Stomach (tissue), 9 donors: ENCODE data around the gene MYPN. TPM values are rescaled to one million over a fixed set of nuclear protein-coding genes. Genes with fewer than 3 reads are reported as not detected.

Experiments used
- DNase-seq, 2 donors: peaks; one replicate each; pipeline versions ENCODE4 v3.0.0 to v3.0.0-alpha.2; 2013 to 2019
- H3K27ac ChIP-seq, 5 donors: fragments of 200-600 bp in 4 of 5; sonication (generic) in 4 of 5; one replicate each; pipeline ENCODE4 v1.5.1; 2013 to 2019; ENCODE audit warnings: mild to moderate bottlenecking in 1 of 5, moderate library complexity in 1 of 5
- H3K27me3 ChIP-seq, 3 donors: fragments of 200-600 bp; sonication (generic); one replicate each; pipeline ENCODE4 v1.5.1; 2017 to 2019; ENCODE audit warnings: mixed run types in 1 of 3
- H3K36me3 ChIP-seq, 4 donors: fragments of 200-600 bp; sonication (generic); 1 replicate in 3 of 4; 2 replicates in 1 of 4; pipeline ENCODE4 v1.5.1; 2016 to 2019
- H3K4me1 ChIP-seq, 4 donors: fragments of 200-600 bp; sonication (generic); one replicate each; pipeline ENCODE4 v1.5.1; 2016 to 2019
- H3K4me3 ChIP-seq, 4 donors: fragments of 200-600 bp; sonication (generic) in 3 of 4; one replicate each; pipeline ENCODE4 v1.5.1; 2016 to 2019; ENCODE audit warnings: mild to moderate bottlenecking in 1 of 4
- H3K9me3 ChIP-seq, 4 donors: fragments of 200-600 bp; sonication (generic); one replicate each; pipeline ENCODE4 v1.5.1; 2016 to 2019
- EP300 ChIP-seq: sonication (generic); formaldehyde crosslinking; IDR thresholded peaks from one replicate; pipeline ENCODE4 v1.6.1; 2017; ENCODE audit warnings: antibody characterized with exemption
- POLR2A ChIP-seq, 4 donors: fragments of 450-650 bp; IDR thresholded peaks; one replicate each; pipeline ENCODE4 v1.6.1; 2016; ENCODE audit warnings: antibody characterized with exemption in 4 of 4, control low read depth in 2 of 4, mild to moderate bottlenecking in 1 of 4, moderate library complexity in 1 of 4
- POLR2AphosphoS5 ChIP-seq, 3 donors: sonication (generic); formaldehyde crosslinking; IDR thresholded peaks; one replicate each; pipeline ENCODE4 v1.6.1; 2016; ENCODE audit warnings: antibody characterized with exemption in 3 of 3
- WGBS, 5 donors: extraction: QIAGEN DNeasy Blood & Tissue Kit in 3 of 5; methylation state at CpG; one replicate each; pipeline versions ENCODE4 v1.1.5 to v1.1.7; 2013 to 2018; 5-methylcytosine and 5-hydroxymethylcytosine counted together
- intact Hi-C: fragments of 100-400 bp; cut with DNase I; formaldehyde crosslinking; loops from one replicate; pipeline ENCODE4 v1.15.1; 2023; ENCODE audit warnings: low total_unique reads
- polyA plus RNA-seq, 3 donors: library from polyadenylated mRNA; stranded (reverse); fragments of 200-250 nt; gene quantifications; one replicate each; pipeline ENCODE4 v1.2.3, GENCODE V29; 2013
- total RNA-seq, 5 donors: library from RNA; depleted of rRNA; stranded (reverse); fragments of >200 nt; gene quantifications; one replicate each; pipeline versions ENCODE4 v1.1.0 to v1.2.3, GENCODE V29; 2014 to 2016
- TF ChIP-seq, protein P1 (sequence below), 7 experiments: fragments of 450-650 bp in 4 of 7; fragments of 200-600 bp in 3 of 7; sonication (generic) in 3 of 7; IDR thresholded peaks; one replicate each; pipeline ENCODE4 v1.5.1; 2016 to 2019; ENCODE audit warnings: antibody characterized with exemption in 7 of 7, control low read depth in 2 of 7, mild to moderate bottlenecking in 1 of 7
- donor health status: healthy with polysubstance abuse.
- donor health status: Bipolar disorder and iron deficiency.
- donor health status: healthy.

Gene MYPN
- total and polyA plus RNA-seq, 8 donors = 0.06 to 0.76 (median 0.40) TPM; not detected in 4

DNA sequence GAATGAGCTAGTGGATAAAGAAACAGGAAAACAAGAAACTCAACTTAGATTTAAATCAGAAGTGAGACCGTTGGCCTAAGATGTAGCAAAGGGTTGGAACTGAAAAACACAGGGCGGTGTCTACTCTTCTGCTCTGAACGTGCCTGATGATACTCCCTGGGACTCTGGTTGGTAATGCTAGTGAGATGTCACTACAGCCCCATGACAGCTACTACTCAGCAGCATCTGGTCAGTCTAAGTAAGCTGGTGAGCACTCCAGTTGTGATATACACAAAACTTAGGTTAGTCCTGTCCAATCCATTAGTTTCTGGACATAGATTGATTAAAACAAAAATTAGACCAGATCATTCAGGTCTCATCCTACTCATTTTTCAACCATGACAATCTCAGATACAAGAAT is 15.4 kb downstream of the MYPN start:
- intact Hi-C loops = no loop called here
- no peak for DNase-seq
- 77 to 86% (median 85%) methylated on average over 3 of the region's 3 CpGs for WGBS, 5 donors
- Histone ChIP-seq H3K9me3 (no peaks in the 10 kb centered on the region), H3K27ac (no peak overlapping the region), H3K36me3 (no peaks in the 10 kb centered on the region), H3K4me3 (no peak overlapping the region), H3K4me1 (peaks cover 0 to 4% (median 0%) of the 10 kb centered on the region in 4 donors), H3K27me3 (no peaks in the 10 kb centered on the region)
- TF ChIP-seq POLR2A (IDR thresholded peaks at IDR 0.05) (no peak), POLR2AphosphoS5 (IDR thresholded peaks at IDR 0.05) (no peak), EP300 (no peak)
- TF ChIP-seq, protein P1, sequence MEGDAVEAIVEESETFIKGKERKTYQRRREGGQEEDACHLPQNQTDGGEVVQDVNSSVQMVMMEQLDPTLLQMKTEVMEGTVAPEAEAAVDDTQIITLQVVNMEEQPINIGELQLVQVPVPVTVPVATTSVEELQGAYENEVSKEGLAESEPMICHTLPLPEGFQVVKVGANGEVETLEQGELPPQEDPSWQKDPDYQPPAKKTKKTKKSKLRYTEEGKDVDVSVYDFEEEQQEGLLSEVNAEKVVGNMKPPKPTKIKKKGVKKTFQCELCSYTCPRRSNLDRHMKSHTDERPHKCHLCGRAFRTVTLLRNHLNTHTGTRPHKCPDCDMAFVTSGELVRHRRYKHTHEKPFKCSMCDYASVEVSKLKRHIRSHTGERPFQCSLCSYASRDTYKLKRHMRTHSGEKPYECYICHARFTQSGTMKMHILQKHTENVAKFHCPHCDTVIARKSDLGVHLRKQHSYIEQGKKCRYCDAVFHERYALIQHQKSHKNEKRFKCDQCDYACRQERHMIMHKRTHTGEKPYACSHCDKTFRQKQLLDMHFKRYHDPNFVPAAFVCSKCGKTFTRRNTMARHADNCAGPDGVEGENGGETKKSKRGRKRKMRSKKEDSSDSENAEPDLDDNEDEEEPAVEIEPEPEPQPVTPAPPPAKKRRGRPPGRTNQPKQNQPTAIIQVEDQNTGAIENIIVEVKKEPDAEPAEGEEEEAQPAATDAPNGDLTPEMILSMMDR (IDR thresholded peaks at IDR 0.05) = no peak

DNA sequence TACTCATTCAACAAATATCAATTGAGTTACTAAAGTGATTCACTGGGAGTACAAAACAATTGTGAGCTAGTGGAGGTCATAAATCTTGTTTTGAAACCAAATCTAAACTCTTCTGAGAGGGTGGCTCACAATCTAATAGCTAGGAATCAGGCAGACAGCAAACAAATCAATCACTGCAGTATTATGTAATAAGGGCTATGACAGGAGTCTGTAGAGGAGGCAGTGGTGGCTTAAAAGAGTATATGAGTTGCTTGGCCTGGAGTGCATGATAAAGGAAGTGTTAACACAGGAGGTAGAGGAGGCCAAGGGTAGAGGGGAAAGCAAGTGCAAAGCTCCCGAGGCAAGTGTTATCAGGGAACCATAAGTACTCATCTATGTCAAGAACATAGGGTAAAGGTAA is 16.5 kb downstream of the MYPN start:
- intact Hi-C loops = no loop called here
- H3K9me3 ChIP-seq = no peaks in the 10 kb centered on the region
- no peak for DNase-seq
- 18 to 35% (median 24%) methylated on average over 1 of the region's 1 CpG for WGBS, 5 donors
- no peaks in the 10 kb centered on the region for H3K27me3 ChIP-seq
- H3K27ac ChIP-seq = no peak overlapping the region
- peaks cover 0 to 4% (median 0%) of the 10 kb centered on the region in 4 donors for H3K4me1 ChIP-seq
- TF ChIP-seq POLR2A (IDR thresholded peaks at IDR 0.05) (no peak), POLR2AphosphoS5 (IDR thresholded peaks at IDR 0.05) (no peak), EP300 (no peak)
- TF ChIP-seq, protein P1 (IDR thresholded peaks at IDR 0.05) = no peak
- no peaks in the 10 kb centered on the region for H3K36me3 ChIP-seq
- no peak overlapping the region for H3K4me3 ChIP-seq

DNA sequence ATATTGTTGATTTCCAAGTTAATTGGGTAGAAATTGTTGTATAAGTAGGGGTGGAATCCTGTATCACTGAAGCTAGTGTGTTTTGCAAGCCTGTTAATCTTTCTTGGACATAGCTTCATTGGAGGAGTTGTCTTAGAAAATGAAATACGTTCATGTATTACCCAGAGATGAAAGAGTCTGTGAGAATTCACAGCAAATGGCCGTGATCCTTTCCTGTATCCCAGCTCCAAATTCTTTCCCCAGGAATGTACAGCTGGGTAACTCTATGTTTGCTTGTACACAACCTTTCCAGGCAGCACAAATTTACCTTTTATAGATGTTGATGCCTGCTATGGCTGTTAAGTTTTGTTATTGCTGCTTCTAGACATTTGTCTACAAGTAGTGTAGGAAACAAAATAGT is 18.7 kb downstream of the MYPN start:
- no peaks in the 10 kb centered on the region for H3K9me3 ChIP-seq
- H3K4me3 ChIP-seq = no peak overlapping the region
- 46 to 53% (median 50%) methylated on average over 2 of the region's 2 CpGs for WGBS, 5 donors
- no peak for DNase-seq
- peaks cover 0 to 4% (median 0%) of the 10 kb centered on the region in 4 donors for H3K4me1 ChIP-seq
- intact Hi-C loops = no loop called here
- no peak overlapping the region for H3K27ac ChIP-seq
- no peaks in the 10 kb centered on the region for H3K36me3 ChIP-seq
- TF ChIP-seq POLR2AphosphoS5 (IDR thresholded peaks at IDR 0.05) (no peak), POLR2A (IDR thresholded peaks at IDR 0.05) (no peak), EP300 (no peak)
- TF ChIP-seq, protein P1 (IDR thresholded peaks at IDR 0.05) = no peak
- H3K27me3 ChIP-seq = no peaks in the 10 kb centered on the region

DNA sequence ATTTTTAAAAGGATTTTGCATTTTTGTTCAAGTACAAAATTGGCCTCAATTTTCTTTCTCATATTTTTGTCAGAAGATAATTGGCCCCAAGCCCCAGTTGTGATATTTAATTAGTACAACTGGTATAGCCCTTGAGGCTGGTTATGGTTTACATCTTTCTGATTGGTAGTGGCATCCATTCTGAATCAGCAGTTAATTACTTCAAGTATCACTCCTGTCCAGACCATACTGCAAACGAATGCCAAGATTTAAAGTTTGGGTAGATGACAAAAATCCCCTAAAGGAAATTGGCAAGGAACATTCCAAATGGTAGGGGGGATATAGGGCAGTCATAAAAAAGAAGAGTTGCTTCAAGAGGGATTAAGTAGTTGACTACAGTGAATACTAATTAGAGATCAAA is 23.1 kb downstream of the MYPN start:
- no peak overlapping the region for H3K4me3 ChIP-seq
- intact Hi-C loops = no loop called here
- DNase-seq = no peak
- TF ChIP-seq, protein P1 (IDR thresholded peaks at IDR 0.05) = no peak
- TF ChIP-seq EP300 (no peak), POLR2A (IDR thresholded peaks at IDR 0.05) (no peak), POLR2AphosphoS5 (IDR thresholded peaks at IDR 0.05) (no peak)
- H3K36me3 ChIP-seq = no peaks in the 10 kb centered on the region
- 0 to 86% (median 35%) methylated on average over 1 of the region's 1 CpG for WGBS, 5 donors
- H3K27ac ChIP-seq = no peak overlapping the region
- peaks cover 0 to 12% (median 2%) of the 10 kb centered on the region in 4 donors for H3K4me1 ChIP-seq
- H3K27me3 ChIP-seq = no peaks in the 10 kb centered on the region
- H3K9me3 ChIP-seq = no peaks in the 10 kb centered on the region
